Small intestine (tissue), 7 donors: ENCODE data around the gene MEI1. TPM values are rescaled to one million over a fixed set of nuclear protein-coding genes. Genes with fewer than 3 reads are reported as not detected.
A peak's percentile ranks its signal among the peaks of the same experiment; 100 is the strongest.
"Not testable (repeated sequence)": the region's sequence is repeated elsewhere in the genome, so short reads cannot be mapped to it uniquely, and the experiment has no call there.

Experiments used
- DNase-seq, 2 donors: peaks; one replicate each; pipeline versions ENCODE4 v3.0.0 to v3.0.0-alpha.2; 2013
- FAIRE-seq: peaks from 2 replicates; lab custom pipeline; 2012; peaks lifted over from hg19 to GRCh38; lab: Jason Lieb, UNC
- H3K27ac ChIP-seq, 3 donors: one replicate each; pipeline ENCODE4 v1.5.1; 2013; ENCODE audit warnings: low read length in 2 of 3, mild to moderate bottlenecking in 2 of 3, control low read depth in 1 of 3, inconsistent platforms in 1 of 3, low read depth in 1 of 3, moderate library complexity in 1 of 3
- H3K27me3 ChIP-seq, 3 donors: one replicate each; pipeline ENCODE4 v1.6.1; 2013; ENCODE audit warnings: low read length in 3 of 3, inconsistent platforms in 1 of 3; ENCODE audit not compliant: control insufficient read depth in 3 of 3, insufficient read depth in 3 of 3
- H3K36me3 ChIP-seq, 3 donors: one replicate each; pipeline ENCODE4 v1.6.1; 2013; ENCODE audit warnings: low read length in 3 of 3, inconsistent platforms in 1 of 3, low read depth in 1 of 3, mild to moderate bottlenecking in 1 of 3, moderate library complexity in 1 of 3; ENCODE audit not compliant: control insufficient read depth in 3 of 3, insufficient read depth in 2 of 3
- H3K4me1 ChIP-seq, 3 donors: one replicate each; pipeline ENCODE4 v1.6.1; 2013; ENCODE audit warnings: low read length in 2 of 3, inconsistent platforms in 1 of 3, low read depth in 1 of 3, mild to moderate bottlenecking in 1 of 3, moderate library complexity in 1 of 3; ENCODE audit not compliant: control insufficient read depth in 3 of 3, insufficient read depth in 2 of 3
- H3K4me3 ChIP-seq, 3 donors: one replicate each; pipeline ENCODE4 v1.5.1; 2013; ENCODE audit warnings: low read length in 3 of 3, control low read depth in 1 of 3, inconsistent platforms in 1 of 3, low read depth in 1 of 3, mild to moderate bottlenecking in 1 of 3, moderate library complexity in 1 of 3
- H3K9me3 ChIP-seq, 2 donors: one replicate each; pipeline ENCODE4 v1.6.1; 2013; ENCODE audit warnings: low read depth in 1 of 2, low read length in 1 of 2; ENCODE audit not compliant: control insufficient read depth in 2 of 2, insufficient read depth in 1 of 2
- WGBS, 3 donors: extraction: QIAGEN DNeasy Blood & Tissue Kit; methylation state at CpG; one replicate each; pipeline ENCODE4 v1.1.7; 2013; 5-methylcytosine and 5-hydroxymethylcytosine counted together
- polyA plus RNA-seq, 4 donors: library from polyadenylated mRNA; stranded (reverse) in 3 of 4; unstranded in 1 of 4; fragments of 200-250 nt in 3 of 4; fragments of 120-200 nt in 1 of 4; gene quantifications; one replicate each; pipeline versions ENCODE4 v1.2.1 to v1.2.3, GENCODE V29; 2013
- donor health status: healthy with polysubstance abuse.
- donor health status: control.
- donor health status: control.
- donor health status: Bipolar disorder and iron deficiency.
- donor health status: healthy.

The MEI1 gene
- polyA plus RNA-seq, 4 donors, result 1.1 to 16.8 (median 4.2) TPM

DNA sequence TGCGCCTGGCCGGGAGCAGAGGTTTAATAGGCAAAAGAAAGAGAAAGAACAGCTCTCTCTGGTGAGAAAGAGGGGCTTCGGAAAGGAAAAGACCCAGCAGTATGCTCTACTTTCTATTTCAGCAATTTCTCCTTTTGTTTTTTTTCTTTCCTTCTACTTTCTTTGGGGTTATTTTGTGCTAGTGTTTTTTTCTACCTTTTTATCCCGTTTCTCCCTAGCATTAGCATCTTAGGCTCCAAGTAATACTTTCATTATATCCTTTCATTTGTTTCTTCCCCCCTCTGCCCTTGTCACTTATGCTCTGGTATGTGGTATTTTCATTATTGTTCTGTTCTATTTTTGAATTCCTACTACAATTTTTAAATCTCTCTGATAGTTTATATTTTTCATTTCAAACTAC lies 15.1 kb upstream of the MEI1 start:
- WGBS, 3 donors, result 83 to 95% (median 86%) methylated on average over 4 of the region's 4 CpGs
- FAIRE-seq, result no peak

DNA sequence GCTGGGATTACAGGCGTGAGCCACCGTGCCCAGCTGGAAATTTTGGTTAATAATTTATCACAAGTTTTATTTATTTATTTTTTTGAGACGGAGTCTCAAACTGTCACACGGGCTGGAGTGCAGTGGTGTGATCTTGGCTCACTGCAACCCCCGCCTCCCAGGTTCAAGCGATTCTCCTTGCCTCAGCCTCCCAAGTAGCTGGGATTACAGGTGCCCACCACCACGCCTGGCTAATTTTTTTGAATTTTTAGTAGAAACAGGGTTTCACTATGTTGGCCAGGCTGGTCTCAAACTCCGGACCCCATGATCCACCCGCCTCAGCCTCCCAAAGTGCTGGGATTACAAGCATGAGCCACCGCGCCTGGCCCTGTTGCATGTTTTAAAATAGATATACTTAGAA lies 12.4 kb upstream of the MEI1 start:
- not testable (repeated sequence) for FAIRE-seq, H3K4me1 ChIP-seq, H3K27me3 ChIP-seq, H3K27ac ChIP-seq, H3K4me3 ChIP-seq, H3K9me3 ChIP-seq, H3K36me3 ChIP-seq, DNase-seq
- WGBS, 3 donors, result 67 to 83% (median 70%) methylated on average over 11 of the region's 11 CpGs

More for the DNA sequence above, 15.1 kb upstream of the MEI1 start:
- H3K27me3 ChIP-seq, result no peaks in the 10 kb centered on the region
- no peak for DNase-seq
- peaks cover 0 to 4% (median 4%) of the 10 kb centered on the region in 3 donors for H3K4me1 ChIP-seq
- H3K4me3 ChIP-seq, result no peak overlapping the region
- H3K36me3 ChIP-seq, result peaks cover 0 to 12% (median 6%) of the 10 kb centered on the region in 3 donors
- H3K9me3 ChIP-seq, result no peaks in the 10 kb centered on the region
- no peak overlapping the region for H3K27ac ChIP-seq

DNA sequence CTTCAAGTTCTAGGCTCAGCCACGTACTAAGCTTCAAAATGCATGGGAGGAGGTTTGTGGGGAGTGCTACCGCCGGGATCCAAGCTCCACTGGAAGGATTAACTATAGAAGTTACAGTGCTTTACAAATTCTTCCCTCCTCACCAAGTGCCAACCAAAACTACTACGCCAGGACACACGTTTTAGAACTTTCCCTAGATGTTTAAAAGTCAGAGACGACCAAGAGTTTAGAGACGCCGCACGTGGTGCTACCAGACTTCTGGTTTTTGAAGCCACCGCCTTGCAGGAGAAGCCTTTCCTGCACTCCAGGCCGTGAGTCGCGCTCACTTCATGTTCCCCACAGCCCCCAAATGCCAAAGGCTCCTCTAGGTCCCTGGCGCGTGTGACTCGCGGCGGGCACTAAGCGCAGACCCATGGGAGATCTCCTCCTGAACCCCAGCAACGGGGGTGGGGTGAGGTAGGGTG lies 11.4 kb upstream of the MEI1 start:
- Histone ChIP-seq H3K9me3 (no peaks in the 10 kb centered on the region), H3K4me1 (peaks cover 0 to 4% (median 2%) of the 10 kb centered on the region in 3 donors), H3K27me3 (no peaks in the 10 kb centered on the region), H3K4me3 (peak overlapping the region; percentile 73 to 97 (median 82)), H3K36me3 (peaks cover 0 to 6% (median 0%) of the 10 kb centered on the region in 3 donors), H3K27ac (peak overlapping the region in 2 of 3 donors; percentile 98)
- DNase-seq, result peak; percentile 35 to 63
- no peak for FAIRE-seq
- 0 to 1% (median 0%) methylated on average over 20 of the region's 20 CpGs for WGBS, 3 donors

DNA sequence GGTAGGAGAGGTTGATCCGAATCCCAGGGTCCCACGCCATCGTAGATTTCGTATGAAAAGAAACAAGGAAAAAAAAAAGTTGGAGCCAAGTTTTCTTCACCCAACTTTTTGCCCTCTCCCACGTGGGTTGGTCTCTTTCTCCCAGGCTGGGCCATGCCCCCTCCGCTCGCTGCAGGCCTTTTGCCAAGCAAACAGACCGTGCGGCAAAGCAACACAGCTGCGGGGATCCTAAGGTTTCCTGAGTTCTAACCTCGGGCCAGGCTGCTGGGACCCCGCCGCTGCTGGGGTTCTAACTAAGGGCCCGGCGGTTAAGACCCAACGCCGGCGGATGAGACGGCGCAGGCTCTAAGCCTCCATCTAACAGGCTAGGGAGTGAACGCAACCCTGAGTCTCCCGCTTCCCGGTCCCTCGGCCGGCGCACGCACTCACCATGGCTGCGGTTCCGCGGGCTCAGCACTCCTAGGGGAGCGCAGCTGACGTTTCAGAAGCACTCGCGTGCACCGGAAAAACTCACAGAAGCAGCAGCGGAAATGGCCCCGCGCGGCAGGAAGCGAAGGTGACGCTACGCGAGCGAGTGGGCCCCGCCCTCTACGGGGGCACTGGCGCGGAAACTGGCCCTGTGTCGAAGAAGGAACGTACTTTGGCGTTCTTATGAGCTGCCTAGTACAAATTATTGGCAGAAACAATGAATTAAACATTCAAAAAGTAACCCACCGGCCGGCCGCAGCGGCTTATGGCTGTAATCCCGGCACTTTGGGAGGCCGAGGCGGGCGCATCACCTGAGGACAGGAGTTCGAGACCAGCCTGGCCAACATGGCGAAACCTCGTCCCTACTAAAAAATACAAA lies 10.7 kb upstream of the MEI1 start, which contains the start of gene SNU13:
Gene SNU13 (minus strand): TSS at position 503 of the 847 bp plus-strand sequence. CDS start 71 bp downstream, at position 432.
- WGBS, 3 donors, result 0 to 1% (median 0%) methylated on average over 62 of the region's 62 CpGs
- Histone ChIP-seq H3K9me3 (no peaks in the 10 kb centered on the region), H3K27ac (peak within 1 kb of the TSS; percentile 95 to 98 (median 98)), H3K4me3 (peak within 1 kb of the TSS; percentile 73 to 97 (median 82)), H3K4me1 (peaks cover 0 to 4% (median 0%) of the 10 kb centered on the region in 3 donors), H3K27me3 (no peaks in the 10 kb centered on the region), H3K36me3 (peaks cover 0 to 10% (median 2%) of the 10 kb centered on the region in 3 donors)
- no peak for FAIRE-seq
- DNase-seq, result peak; percentile 95 to 96

DNA sequence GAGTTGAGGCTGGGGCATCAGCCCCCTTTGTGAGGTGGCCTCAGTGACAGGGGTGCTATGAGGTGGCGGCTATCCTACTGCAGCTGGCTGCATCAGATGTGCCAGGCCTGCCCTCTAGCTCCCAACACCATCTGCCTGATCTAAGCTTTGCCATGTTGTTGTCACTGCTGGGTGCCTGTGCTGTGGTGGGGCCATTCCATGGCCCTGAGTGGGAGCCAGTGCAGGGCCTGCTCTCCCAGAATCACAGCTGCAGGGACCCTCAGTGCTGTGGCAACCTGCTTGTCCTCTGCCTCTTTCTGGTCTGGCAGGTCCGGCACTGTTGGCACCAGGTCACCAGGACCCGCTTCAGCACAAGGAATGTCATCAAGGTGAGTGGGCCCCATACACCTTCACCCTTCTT lies 8.8 kb upstream of the MEI1 start:
- no peak for DNase-seq
- no peak for FAIRE-seq
- WGBS, 3 donors, result 88 to 97% (median 94%) methylated on average over 3 of the region's 3 CpGs

DNA sequence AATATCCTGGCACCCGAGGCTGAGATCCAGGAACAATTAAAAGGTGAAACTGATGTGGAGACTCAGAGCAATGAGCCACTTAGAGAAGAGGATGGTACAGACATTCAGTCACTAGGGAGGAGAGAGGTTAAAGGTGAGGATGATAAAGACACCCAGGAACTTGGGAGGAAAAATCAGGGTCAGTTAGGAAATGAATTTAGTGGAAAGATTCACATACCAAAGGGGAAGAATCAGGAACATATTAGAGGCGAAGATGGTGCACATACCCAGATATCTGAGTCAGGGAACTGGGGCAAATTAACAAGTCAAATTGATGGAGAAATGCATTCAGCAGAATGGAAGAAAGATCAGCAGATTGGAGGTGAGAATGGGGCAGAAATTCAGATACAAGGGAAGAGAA lies 4.1 kb upstream of the MEI1 start:
- Histone ChIP-seq H3K9me3 (peaks cover 0 to 4% of the 10 kb centered on the region in 2 donors), H3K27me3 (peaks cover 0 to 6% (median 0%) of the 10 kb centered on the region in 3 donors), H3K4me1 (peaks cover 0 to 20% (median 2%) of the 10 kb centered on the region in 3 donors), H3K27ac (no peak overlapping the region), H3K36me3 (peaks cover 0 to 14% (median 5%) of the 10 kb centered on the region in 3 donors), H3K4me3 (no peak overlapping the region)
- DNase-seq (no peak), FAIRE-seq (no peak)
- WGBS, 3 donors, result 72 to 89% (median 88%) methylated on average over 2 of the region's 2 CpGs

More for the DNA sequence above, 8.8 kb upstream of the MEI1 start:
- H3K4me1 ChIP-seq, result peaks cover 0 to 4% (median 0%) of the 10 kb centered on the region in 3 donors
- H3K27ac ChIP-seq, result no peak overlapping the region
- no peaks in the 10 kb centered on the region for H3K27me3 ChIP-seq
- H3K4me3 ChIP-seq, result no peak overlapping the region
- peaks cover 0 to 14% (median 5%) of the 10 kb centered on the region in 3 donors for H3K36me3 ChIP-seq
- no peaks in the 10 kb centered on the region for H3K9me3 ChIP-seq

DNA sequence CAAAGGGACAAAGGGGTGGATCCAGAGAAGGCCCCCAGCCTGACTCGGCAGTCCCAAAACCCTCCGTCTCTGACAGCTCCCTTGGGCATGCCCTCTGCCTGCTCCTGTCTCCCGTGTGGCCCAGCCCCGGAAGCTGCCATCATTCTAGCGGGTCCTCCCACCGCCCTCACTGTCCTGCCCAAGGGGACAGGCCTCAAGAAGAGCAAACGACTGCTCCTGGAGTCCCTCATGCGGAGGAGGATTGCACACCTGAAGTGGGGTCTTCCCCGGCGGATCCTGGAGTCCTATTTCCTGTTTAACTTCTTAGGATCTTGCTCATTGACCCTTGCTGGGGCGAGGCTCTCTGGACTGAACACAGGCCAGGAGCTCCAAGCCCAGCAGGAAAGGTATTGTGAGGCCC lies 2.6 kb upstream of the MEI1 start:
- H3K4me1 ChIP-seq, result peaks cover 0 to 20% (median 2%) of the 10 kb centered on the region in 3 donors
- no peak overlapping the region for H3K4me3 ChIP-seq
- peaks cover 0 to 10% (median 5%) of the 10 kb centered on the region in 3 donors for H3K36me3 ChIP-seq
- H3K27me3 ChIP-seq, result peaks cover 0 to 9% (median 0%) of the 10 kb centered on the region in 3 donors
- DNase-seq (no peak), FAIRE-seq (no peak)
- 58 to 60% (median 59%) methylated on average over 10 to 11 of the region's 11 CpGs for WGBS, 3 donors
- peaks cover 0 to 4% of the 10 kb centered on the region in 2 donors for H3K9me3 ChIP-seq
- H3K27ac ChIP-seq, result peak overlapping the region in 2 of 3 donors; percentile 58 to 59

DNA sequence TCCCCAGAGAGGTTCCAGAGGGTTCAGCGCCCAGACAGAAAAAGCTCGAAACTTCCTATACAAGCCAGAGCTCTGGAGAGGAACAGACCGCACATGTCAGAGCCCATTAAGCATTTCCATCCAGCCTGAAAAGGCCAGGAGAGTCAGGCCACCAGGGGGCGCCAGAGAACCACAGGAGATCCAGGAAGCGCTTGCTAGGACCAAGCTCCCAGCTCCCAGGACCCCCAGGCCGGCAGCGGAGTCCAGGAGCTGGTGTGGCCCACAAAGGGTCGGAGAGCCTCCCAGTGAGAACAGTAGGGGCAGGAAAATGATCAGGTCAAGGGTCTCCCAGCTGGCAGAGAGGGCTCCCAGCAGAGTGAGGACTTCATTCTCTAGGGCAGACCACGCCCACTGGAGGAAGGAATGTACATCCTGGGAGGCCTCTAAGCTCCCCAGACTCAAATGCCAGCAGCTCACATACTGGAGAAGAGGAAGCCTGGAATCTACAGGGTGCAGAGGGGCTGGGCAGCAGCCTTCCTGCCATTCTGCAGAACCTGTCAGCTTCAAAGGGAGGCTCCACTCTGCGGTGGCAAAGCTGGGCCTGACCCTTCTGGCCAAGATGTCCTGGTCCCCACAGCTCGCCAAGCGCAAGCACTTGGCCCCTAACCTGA lies 2.1 kb upstream of the MEI1 start:
- peak; percentile 85 to 95 for DNase-seq
- Histone ChIP-seq H3K4me3 (no peak overlapping the region), H3K9me3 (peaks cover 0 to 4% of the 10 kb centered on the region in 2 donors), H3K27me3 (peaks cover 0 to 9% (median 0%) of the 10 kb centered on the region in 3 donors), H3K27ac (peak overlapping the region in 2 of 3 donors; percentile 58 to 59), H3K4me1 (peaks cover 0 to 20% (median 2%) of the 10 kb centered on the region in 3 donors), H3K36me3 (peaks cover 0 to 10% (median 5%) of the 10 kb centered on the region in 3 donors)
- no peak for FAIRE-seq
- 25 to 29% (median 26%) methylated on average over 12 of the region's 12 CpGs for WGBS, 3 donors
